Epidermal melanocyte (primary cell): ENCODE data around the gene FRMPD4.

Experiments
- DNase-seq: peaks from one replicate; pipeline ENCODE4 v3.0.0; 2011; ENCODE audit warnings: low spot score; ENCODE audit not compliant: insufficient read length

FRMPD4 gene

DNA sequence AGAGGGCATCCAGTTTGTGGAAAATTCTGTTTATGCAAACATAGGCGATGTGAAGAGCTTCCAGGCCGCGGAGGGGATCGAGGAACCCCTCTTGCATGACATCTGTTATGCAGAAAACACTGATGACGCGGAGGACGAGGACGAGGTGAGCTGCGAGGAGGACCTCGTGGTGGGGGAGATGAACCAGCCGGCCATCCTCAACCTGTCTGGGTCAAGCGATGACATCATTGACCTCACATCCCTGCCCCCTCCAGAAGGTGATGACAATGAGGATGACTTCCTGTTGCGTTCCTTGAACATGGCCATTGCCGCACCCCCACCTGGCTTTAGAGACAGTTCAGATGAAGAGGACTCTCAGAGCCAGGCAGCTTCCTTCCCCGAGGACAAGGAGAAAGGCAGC is 578.3 kb downstream of the FRMPD4 start:
- DNase-seq = no peak

DNA sequence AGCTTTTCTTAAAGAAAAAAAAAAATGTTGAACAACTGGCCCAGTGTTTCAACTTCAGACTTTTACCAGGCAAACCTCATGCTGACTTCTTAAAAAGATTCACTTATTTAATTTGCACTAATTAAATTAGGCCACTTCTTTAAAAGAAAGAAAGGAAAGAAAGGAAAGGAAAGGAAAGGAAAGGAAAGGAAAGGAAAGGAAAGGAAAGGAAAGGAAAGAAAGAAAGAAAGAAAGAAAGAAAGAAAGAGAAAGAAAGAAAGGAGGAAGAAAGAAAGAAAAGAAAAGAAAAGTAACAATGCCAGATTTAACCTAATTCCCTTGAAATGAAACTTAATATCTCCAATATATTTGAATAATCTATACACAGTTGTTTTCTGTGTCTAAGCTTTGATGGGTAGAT is 581.6 kb downstream of the FRMPD4 start:
- no peak for DNase-seq

DNA sequence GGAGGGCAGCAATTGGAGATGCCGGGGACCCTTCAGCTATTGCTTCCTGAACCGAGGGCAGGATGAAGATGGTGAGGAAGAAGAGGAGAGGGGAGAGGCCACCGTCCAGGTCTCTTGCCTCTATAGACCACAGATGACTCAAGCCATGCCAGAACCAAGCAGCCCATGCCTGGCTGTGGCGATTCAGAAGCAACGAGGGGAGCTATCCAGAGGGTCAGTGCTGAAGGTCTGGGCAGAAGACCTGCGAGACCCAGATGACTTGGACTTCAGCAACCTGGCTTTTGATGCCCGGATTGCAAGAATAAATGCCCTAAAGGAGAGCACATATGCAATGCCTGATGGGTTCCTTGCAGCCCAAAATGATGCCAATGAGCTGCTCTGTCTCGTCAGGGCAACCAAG is 582.8 kb downstream of the FRMPD4 start:
- no peak for DNase-seq

DNA sequence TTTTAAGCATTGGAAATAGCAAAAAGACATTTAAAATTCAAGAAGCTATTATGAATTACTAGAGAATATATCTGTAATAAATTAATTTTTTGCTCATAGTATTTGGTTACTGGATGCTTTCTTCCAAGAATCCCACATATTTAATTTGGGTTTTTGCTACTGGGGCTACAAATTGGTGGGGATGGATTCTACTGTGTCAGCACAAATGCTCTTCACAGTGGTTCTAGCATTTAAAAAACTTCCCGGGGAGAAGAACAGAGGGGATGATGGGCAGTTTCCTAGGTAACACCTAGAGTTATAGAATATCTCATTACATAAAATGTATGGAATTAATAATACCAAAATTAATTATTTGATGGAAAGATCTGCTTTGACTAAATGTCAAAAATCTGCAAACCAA is 584.0 kb downstream of the FRMPD4 start:
- no peak for DNase-seq

GRCh38 chrX:12741416-12741815 is 603.1 kb downstream of the FRMPD4 start:
- DNase-seq = no peak

GRCh38 chrX:12747433-12747832 is 609.2 kb downstream of the FRMPD4 start:
- DNase-seq = no peak

DNA sequence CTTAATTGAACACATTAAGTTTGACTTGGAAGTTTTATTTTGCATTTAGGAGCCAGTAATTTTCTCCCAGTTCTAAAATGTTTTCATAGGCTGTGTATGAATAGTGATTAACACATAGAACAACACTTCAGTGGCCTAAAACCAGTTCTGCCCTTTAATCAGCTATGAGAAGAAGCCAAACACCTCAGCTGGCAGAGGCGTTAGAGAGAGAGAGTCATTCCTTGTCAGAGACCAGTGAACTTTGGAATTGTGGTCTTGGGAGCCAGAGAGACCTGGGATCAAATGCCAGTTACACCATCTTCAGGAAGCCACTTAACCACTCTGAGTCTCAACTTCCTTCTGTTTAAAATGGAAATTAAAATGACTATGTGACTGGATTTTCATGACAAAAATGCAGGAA is 613.6 kb downstream of the FRMPD4 start:
- DNase-seq = no peak

GRCh38 chrX:12753366-12753765 is 615.1 kb downstream of the FRMPD4 start:
- DNase-seq = no peak

GRCh38 chrX:12758291-12758690 is 620.0 kb downstream of the FRMPD4 start:
- DNase-seq = no peak

DNA sequence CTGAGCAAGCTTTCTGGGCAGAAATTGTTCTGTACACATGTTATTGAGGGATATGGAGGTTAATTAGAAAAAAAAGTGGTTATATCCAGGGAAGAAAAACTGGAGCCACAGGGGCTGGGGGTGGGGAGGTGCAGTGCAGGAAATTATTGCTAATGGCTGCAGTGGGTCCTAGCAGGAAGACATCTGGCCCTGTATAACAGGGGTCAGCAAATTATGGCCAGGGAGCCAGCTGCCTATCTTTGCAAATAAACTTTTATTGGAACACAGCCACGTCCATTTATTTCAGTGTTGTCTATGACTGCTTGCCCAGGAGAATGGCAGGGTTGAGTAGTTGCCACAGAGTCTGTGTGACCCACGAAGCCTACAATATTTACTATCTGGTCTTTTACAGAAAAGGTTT is 629.6 kb downstream of the FRMPD4 start:
- no peak for DNase-seq

DNA sequence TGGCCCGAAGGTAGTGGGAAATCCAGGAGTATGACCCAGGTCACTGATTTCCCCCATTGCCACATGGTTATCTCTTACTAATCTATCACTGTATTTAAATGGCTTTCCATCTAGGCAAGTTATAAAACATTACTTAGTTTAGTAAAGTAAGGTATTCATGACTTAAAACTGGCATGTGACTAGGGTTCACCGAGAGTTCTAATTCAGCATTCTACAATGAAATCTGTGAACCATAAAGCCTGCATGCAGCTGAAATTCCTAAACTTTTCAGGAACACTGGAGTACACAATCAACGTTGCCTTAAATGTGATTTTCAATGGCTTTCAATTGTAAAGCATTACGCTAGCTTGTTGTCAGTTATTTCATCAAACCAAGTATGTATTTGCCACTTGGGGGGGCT is 630.2 kb downstream of the FRMPD4 start:
- DNase-seq = no peak

DNA sequence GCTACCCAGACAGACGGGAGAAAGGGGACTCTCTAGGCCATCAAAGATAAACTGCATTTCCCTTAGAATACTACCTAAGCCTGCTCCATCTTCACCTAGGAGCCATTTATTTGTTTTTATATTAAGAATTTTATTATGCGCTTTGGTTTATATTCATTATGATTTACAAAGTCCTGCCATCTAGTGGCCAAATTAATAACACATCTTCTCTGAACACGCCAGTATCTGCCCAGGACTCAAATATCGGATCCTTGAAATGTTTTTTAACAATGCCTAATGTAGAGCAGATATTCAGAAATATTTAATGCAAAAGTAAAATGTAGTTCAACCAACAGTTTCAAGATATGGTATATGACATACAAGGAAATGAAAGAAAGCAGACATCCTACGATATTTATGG is 632.2 kb downstream of the FRMPD4 start:
- DNase-seq = no peak

- DNase-seq = no peak
These were observed 633.3 kb downstream of the FRMPD4 start for GRCh38 chrX:12771445-12772069.
